GM21529 (cell line): ENCODE results near the gene TNS4.

Experiments used
- ATAC-seq: cut with Tn5 transposase; IDR thresholded peaks from one replicate; pipeline ENCODE4 v1.9.1; 2021; ENCODE audit not compliant: unreplicated experiment

The TNS4 gene

DNA sequence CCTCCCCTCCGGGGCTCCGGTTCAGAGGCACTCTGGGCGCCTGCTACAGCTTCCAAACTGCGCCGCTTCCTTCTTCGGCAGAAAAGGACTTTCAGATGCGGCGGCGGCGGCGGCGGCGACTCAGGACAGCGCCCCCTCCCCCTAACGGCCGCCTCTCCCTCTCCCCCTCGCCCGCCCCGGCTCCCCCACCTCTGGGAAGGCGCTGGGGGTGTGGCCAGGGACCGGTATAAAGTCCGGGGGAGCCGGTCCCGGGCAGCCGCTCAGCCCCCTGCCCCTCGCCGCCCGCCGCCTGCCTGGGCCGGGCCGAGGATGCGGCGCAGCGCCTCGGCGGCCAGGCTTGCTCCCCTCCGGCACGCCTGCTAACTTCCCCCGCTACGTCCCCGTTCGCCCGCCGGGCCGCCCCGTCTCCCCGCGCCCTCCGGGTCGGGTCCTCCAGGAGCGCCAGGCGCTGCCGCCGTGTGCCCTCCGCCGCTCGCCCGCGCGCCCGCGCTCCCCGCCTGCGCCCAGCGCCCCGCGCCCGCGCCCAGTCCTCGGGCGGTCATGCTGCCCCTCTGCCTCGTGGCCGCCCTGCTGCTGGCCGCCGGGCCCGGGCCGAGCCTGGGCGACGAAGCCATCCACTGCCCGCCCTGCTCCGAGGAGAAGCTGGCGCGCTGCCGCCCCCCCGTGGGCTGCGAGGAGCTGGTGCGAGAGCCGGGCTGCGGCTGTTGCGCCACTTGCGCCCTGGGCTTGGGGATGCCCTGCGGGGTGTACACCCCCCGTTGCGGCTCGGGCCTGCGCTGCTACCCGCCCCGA, 58.0 kb downstream of the TNS4 start, which contains the start of gene IGFBP4:
Gene IGFBP4 (plus strand): TSS at position 255 of the 792 bp plus-strand sequence. CDS start 286 bp downstream, at position 541.
- ATAC-seq, result no peak

DNA sequence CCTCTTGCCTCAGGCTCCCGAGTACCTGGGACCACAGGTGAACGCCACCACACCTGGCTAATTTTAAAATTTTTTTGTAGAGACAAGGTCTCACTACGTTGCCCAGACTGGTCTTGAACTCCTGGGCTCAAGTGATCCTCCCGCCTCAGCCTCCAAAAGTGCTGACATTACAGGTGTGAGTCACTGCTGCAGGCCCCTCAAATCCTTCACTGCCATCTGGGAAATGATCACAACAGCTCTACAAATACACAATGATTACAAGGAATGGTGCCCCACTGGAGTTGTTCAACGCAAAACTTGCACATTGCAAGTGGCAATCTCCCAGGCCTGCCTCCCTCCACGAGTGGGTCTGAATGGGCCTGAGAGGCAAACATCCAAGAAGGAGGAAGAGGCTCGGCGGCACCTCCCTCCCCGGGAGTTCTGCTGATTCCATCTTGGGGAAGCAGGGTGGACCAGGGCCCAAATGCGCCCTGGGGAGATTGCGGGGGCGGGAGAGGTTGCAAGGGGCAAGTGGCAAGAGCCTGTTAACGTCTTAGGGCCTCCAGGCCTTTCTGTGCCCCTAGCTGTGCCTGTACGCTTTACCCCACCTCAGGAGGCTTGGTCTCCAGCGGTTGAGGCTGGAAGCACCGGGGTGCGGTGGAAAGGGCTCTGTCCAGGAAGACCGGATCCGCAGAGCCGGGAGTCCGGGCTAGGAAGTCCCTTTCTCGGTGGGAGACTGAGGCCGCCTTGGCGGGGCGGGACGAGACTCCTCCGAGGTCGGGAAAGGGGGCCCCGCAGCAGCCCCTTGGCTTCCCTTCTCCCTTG, 58.8 kb downstream of the TNS4 start:
- no peak for ATAC-seq

DNA sequence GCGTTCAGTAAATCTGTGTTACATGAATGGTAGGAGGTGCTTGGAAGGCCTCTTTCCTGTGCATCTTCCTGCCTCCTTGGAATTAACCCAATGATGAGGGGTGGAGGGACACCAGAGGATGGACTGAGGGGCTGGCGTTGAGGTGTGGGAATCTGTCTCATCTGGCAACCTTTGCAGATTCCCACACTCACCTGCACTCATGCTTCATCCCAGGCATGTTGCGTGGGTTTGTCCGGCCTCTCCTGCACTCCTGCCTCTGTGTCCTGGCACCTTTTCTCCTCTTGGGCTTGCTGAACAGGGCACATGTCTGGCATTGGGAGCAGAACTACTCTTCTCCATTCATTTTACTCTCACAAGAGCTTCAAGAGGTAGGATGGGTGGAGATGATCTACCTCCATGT, 61.3 kb downstream of the TNS4 start:
- ATAC-seq, result no peak

DNA sequence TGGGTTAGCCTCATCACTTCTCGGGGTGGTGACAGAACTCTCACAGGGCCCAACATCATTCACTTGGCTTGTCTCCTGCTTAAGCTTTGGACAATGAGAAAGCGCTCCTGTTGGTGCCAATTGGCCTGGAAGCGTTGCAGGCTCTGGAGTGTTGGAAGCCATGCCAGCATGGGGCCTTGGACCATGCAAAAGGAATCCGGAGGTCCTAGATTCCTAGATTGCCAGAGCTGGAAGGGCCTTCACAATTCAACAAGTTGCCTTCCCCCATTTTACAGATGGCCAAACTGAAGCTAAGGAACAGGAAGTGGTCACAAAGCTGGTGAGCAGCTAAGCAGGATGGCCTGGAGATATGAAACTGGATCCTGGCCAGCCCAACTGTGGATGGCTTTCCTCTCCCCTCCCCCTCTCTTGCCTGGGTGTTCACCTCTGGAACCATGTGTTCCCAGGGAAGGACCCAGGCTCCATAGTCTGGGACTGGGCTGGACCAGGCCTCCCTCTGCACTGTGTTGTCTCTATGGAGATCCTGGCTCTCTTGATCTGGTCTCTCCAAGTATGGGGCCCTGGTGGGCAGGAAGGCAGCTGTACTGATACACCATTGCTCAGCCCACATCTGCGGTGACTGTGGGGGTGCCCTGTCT, 64.2 kb downstream of the TNS4 start:
- no peak for ATAC-seq

DNA sequence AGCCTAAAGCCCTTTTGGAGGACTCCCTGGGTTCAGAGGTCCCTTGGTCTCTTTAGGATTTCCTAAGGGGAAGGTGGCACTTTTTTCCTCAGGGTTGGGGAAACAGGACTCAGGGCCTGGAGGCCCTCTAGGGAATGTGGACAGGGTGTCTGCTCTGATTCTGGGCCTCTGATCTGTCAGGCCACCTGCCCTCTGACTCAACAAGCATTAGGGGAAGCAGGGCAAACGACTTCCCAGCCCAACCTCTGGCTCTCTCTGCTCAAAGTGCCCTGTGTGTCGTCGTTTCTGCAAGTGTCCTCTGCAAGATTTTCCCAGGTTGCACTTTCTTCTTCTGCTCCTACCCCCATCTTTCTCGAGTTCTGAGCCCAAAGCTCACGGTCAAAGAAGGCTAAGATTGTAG, 64.8 kb downstream of the TNS4 start:
- no peak for ATAC-seq

DNA sequence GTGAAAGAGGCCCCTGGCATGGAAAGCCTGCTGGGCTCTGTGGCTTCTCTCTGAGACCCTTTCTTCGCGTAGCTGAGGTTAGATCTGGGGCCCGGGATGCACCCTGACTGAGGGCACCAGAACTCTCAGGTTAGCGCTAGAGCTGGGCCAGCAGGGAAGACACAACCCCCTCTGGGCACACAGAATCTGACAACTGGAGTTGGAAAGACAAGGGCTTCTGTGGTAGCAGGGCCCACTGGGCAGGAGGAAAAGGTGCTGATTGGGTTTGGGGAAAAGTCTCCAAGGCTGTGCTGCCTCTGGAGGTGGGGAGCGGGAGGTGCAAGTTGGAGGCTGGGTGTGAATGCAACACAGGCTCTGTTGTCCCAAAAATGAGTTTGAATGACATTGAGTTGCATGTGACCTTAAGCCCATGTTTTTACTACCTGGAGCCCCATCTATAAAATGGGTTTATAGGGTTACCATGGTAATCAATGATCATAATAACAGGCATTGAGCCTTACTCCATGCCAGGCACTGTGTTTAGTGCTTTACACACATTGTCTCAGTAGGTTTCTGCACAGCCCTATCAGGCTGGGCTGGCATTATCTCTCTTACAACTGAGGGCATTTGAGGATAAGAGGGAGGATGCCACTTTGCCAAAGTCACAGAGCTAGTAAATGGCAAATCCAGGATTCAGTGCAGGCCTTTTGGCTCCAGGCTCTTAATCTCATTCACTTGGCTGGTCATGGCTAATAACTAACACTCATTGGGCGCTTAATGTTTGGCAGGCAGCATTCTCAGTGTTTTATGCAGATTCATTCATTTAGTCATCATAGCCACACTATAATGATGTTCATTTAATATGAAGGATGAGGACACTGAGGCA, 67.6 kb downstream of the TNS4 start:
- ATAC-seq, result no peak

DNA sequence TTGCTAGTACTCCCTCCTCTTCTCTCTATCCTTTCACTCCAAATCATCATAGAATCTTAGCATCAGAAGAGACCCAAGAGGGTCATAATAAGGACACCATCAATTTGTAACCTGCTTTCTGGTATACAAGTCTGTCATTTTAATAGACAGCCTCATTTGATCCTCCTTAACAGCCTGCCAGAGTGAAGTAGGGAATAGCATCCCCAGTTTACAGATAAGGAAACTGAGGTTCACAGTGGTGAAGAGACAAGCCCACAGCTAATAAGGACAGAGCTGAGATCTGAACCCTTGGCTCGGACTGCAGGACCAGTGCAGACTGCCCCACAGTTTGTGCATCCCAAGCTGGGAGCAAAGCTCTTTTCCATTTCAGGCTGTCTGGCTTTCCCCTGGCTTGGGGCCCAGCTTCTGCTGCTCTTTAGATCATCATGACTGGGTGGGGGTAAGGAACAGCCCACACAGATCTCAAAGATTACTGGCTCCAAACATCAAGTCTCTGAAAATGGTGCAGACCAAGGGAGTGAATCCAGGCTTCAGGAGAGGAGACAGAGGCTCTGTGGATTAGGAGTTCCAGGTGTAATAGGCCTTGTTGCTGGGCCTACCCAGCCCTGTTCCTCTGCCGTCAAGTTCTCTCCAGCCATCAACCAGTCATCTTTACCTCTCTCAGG, 68.4 kb downstream of the TNS4 start:
- ATAC-seq, result no peak

DNA sequence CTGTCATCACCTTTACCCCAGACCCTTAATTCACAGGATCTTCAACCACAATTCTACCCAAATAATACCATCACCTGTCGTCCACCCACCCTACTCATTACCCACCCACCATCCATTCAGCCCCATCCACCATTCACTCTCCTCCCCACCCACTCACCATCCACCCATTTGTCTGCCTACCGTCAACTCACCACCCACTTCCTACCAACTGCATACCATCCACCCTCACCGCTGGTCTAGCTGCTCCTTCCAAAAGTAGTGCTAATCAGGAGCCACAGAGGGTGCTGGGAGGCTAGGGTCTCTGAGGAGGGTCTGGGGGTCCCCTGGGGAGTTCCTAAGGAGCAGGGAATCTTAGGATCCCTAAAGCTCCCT, 70.2 kb downstream of the TNS4 start:
- no peak for ATAC-seq

DNA sequence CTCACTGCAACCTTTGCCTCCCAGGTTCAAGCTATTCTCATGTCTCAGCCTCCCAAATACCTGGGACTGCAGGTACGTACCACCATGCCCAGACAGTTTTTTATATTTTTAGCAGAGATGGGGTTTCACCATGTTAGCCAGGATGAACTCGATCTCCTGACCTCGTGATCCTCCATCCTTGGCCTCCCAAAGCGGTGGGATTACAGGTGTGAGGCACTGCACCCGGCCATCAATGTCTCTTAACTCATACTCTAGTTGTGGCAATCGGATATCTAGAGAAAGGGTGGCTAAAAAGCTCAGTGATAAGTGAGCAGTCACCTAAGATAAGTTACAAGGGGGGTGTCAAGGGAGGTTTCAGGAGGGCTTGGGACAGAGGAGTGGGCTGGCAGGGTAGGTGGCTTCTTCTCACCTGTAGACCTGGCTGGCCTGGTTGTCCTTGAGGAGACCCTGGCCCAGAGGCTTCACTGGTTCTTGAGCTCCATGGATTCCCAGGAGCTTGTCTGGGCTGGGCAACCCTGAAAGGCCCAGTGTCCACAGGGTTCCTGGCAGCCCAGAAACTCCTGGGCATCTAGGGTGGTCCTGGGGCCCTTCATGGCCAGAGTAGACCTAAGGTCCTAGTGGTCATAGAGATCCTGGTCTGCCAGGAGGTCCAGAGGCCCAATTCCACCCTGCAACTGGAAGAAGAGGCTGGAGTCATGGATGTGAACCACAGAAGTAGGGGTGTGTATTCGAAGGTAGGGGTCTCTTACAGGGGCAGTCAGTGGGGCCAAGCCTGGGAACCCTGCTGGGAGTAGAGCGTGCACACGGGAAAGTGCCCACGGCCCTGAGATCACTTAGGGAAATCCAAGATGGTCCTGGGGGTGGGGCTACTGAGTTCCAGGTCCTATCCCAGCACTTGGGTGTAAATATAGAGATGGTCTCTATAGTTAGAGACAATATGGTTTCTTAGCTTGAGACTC, 70.9 kb downstream of the TNS4 start:
- no peak for ATAC-seq

DNA sequence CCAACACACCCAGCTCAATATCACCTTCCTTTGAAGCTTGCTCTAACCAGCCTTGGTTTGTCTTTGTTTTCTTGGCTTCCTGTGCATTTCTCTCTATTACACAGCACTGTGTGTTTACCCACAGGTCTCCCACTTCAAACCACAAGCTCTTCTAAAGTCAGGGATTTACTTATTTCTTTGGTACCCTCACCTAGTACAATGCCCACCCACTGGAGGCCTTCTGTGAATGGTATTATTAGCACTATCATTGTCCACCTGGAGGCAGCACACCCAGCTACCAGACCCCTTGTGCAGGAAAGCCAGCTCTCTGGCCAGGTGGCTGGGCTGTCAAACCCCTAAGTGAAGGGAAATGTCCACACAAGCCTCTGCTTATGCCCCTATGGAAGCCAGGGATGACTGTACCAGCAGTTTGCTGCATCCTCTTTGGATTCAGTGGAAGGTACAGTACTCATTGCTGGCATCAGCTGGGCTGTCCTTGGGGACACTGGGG, 74.4 kb downstream of the TNS4 start:
- no peak for ATAC-seq
